Measurements from ENCODE around the gene ZNF2.

DNA sequence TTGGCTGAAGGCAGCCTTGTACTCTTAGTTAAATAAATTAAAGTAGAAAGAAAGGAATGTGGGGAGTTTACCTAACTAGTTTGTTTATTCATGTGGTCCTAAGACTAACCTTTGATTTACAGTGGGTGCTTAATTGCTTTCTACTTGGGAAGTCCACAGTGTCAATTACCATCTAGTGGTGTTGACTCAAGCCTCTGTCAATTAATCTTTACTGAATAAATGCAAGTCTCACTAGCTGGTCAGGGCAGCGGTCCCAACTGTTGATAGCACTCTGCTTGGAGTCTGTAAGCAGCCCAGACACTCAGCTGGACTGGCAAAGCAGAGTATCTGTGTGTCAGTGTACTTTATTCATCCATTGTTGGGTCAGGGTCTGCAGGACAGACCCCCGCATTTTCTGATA lies 21.8 kb upstream of the ZNF2 start:
- TF ChIP-seq, protein P1, sequence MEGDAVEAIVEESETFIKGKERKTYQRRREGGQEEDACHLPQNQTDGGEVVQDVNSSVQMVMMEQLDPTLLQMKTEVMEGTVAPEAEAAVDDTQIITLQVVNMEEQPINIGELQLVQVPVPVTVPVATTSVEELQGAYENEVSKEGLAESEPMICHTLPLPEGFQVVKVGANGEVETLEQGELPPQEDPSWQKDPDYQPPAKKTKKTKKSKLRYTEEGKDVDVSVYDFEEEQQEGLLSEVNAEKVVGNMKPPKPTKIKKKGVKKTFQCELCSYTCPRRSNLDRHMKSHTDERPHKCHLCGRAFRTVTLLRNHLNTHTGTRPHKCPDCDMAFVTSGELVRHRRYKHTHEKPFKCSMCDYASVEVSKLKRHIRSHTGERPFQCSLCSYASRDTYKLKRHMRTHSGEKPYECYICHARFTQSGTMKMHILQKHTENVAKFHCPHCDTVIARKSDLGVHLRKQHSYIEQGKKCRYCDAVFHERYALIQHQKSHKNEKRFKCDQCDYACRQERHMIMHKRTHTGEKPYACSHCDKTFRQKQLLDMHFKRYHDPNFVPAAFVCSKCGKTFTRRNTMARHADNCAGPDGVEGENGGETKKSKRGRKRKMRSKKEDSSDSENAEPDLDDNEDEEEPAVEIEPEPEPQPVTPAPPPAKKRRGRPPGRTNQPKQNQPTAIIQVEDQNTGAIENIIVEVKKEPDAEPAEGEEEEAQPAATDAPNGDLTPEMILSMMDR (IDR thresholded peaks at IDR 0.05): no peak
- TF ChIP-seq POLR2A (IDR thresholded peaks at IDR 0.05): no peak

Data from uterus (tissue), 2 donors.